Cardiac fibroblast (primary cell): ENCODE data around the gene BORCS5.

Experiments
- DNase-seq, 2 donors: peaks; one replicate each; pipeline versions ENCODE4 v3.0.0 to v3.0.0-alpha.2; 2010; ENCODE audit warnings: low read depth in 2 of 2
- H3K4me3 ChIP-seq, 2 donors: replicated peaks in 1 of 2; 1 replicate in 1 of 2; 2 replicates in 1 of 2; pipeline ENCODE4 v1.5.1; 2011; ENCODE audit warnings: low read depth in 2 of 2, low read length in 2 of 2, mild to moderate bottlenecking in 2 of 2, moderate library complexity in 1 of 2
- TF ChIP-seq, protein P1 (sequence below): IDR thresholded peaks from one replicate; pipeline ENCODE4 v1.5.1; 2011; ENCODE audit warnings: low read depth, mild to moderate bottlenecking, low read length, inconsistent platforms

The BORCS5 gene

DNA sequence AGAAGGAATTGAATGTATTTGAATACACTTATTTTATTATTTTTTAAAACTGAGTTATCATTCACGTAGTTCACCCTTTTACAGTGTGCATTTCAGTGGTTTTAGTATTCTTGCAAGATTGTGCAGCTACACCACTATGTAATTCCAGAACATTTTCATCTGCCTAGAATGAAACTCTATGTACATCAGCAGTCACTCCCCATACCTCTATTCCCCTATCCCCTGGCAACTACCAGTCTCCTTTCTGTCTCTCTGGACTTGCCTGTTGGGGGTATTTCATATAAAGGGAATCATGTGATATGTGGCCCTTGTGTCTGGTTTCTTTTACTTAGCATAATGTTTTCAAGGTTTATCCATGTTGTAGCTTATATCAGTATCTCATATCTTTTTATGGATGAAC lies 96.8 kb downstream of the BORCS5 start:
- no peak overlapping the region for H3K4me3 ChIP-seq
- TF ChIP-seq, protein P1, sequence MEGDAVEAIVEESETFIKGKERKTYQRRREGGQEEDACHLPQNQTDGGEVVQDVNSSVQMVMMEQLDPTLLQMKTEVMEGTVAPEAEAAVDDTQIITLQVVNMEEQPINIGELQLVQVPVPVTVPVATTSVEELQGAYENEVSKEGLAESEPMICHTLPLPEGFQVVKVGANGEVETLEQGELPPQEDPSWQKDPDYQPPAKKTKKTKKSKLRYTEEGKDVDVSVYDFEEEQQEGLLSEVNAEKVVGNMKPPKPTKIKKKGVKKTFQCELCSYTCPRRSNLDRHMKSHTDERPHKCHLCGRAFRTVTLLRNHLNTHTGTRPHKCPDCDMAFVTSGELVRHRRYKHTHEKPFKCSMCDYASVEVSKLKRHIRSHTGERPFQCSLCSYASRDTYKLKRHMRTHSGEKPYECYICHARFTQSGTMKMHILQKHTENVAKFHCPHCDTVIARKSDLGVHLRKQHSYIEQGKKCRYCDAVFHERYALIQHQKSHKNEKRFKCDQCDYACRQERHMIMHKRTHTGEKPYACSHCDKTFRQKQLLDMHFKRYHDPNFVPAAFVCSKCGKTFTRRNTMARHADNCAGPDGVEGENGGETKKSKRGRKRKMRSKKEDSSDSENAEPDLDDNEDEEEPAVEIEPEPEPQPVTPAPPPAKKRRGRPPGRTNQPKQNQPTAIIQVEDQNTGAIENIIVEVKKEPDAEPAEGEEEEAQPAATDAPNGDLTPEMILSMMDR = no peak
- no peak for DNase-seq

DNA sequence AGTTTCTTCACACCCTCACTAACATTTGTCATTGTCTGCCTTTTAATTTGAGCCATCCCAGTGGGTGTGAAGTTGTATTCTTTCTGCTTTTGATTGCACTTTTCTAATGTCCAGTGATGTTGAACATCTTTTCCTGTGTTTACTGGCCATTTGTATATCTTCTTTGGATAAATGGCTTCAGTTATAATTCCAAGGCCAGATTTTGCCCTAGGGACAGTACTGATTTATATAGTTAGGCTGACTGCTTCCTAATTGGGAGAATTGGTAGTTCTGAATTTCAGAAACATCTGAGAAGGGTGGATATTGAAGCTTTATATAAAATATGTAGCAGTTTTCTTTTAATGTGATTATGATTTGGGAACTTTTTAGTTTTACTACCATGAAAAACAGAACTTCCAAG lies 97.4 kb downstream of the BORCS5 start:
- no peak overlapping the region for H3K4me3 ChIP-seq
- TF ChIP-seq, protein P1 = no peak
- DNase-seq = no peak

DNA sequence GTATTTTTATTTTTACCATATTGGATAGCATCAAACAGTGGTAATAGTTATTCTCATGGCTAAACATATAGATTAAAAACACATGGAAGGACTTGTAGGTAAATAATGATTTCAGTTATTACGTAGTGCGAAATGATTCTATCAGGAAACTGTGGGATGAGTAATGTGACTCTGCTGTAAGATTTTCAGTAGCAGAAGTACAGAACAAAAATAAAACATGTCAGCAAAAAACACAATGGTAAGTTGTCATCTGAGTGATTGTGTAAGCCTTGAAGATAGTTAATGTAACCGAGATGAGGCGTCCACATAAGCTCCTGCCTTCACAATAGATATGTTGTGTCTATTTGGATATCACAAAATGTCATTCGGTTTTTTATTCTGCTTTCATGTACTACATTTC lies 99.8 kb downstream of the BORCS5 start:
- H3K4me3 ChIP-seq = no peak overlapping the region
- TF ChIP-seq, protein P1 = no peak
- peak; percentile 67 to 88 for DNase-seq

DNA sequence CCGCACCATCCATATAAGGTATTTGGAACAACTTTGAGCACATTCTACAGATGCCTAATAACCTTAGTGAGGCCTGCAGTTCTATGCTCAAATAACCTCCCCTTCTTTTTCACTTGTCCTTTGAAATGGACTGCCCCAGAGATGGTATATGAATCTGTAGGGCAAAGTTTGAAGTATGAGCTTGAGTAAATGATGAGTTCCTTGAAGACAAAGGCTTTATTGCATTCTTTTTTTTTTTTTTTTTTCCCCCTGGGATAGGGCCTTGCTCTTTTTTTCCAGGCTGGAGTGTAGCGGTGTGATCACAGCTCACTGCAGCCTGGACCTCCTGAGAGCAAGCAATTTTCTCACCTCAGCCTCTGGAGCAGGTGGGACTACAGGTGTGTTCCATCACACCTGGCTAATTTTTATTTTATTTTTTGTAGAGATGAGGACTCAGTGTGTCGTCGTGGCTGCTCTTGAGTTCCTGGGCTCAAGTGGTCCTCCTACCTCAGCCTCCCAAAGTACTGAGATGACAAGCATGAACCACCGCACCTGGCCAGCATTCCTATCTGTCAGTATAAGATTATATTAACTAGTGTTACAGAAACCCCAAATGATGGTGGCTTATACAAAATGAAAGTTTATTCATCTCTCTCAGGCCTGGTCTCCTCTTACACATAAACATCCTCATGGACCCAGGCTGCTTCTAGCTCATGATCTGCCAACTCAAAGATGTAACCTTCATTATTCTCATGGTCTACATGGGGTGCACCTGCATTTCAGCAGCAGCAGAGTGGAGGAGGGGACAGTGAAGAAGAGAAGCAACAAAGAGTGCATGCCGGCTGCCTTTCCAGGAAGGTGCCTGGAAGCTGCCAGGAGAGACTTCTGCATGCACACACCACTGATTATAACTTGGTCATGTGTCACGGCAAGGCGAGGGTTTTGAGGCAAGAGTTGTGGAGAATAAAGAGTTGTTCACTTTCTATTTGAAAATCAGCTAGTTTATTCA lies 104.4 kb downstream of the BORCS5 start:
- DNase-seq = no peak
- TF ChIP-seq, protein P1 = no peak
- no peak overlapping the region for H3K4me3 ChIP-seq

DNA sequence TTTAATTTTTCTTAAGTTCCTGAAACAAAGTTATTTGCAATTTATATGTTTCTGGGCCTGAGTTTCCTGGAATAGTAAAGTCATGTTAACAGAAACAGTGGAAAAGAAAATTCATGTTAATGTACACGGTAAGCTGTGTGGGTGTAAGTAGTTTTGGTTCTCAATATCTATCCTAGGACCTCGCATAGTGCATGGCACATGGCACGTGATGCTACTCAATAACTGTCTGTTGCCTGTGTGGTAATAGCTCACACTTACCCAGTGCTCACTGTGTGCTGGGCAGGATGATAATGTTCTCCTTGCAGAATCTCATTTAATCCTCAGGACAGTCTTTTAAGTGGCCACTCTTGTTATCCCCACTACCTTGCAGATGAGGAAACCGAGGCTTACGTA lies 105.0 kb downstream of the BORCS5 start:
- TF ChIP-seq, protein P1 = no peak
- H3K4me3 ChIP-seq = no peak overlapping the region
- DNase-seq = no peak

DNA sequence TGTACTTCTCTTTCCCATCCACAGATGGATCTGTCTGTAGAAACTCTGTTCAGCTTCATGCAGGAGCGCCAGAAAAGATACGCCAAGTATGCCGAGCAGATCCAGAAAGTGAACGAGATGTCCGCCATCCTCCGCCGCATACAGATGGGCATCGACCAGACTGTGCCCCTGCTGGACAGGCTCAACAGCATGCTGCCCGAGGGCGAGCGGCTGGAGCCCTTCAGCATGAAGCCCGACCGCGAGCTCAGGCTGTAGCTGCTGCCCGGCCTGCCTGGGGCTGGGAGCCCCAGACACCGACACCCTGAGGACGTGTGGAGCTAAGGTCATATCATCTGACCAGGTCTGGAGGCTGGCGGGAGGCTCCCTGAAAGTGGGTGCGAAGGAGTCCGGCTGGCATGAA lies 108.6 kb downstream of the BORCS5 start:
- no peak for DNase-seq
- TF ChIP-seq, protein P1 = no peak
- no peak overlapping the region for H3K4me3 ChIP-seq
